Muscle of leg (tissue), 11 donors: ENCODE measurements around the gene SLC9C1. TPM values are rescaled to one million over a fixed set of nuclear protein-coding genes. Genes with fewer than 3 reads are reported as not detected.
A peak's percentile ranks its signal among the peaks of the same experiment; 100 is the strongest.

ENCODE experiments used
- DNase-seq: peaks from one replicate; pipeline ENCODE4 v3.0.0; 2013
- H3K27ac ChIP-seq: one replicate; pipeline ENCODE4 v1.5.1; 2013; ENCODE audit warnings: mild to moderate bottlenecking, low read length, control low read depth
- H3K27me3 ChIP-seq: one replicate; pipeline ENCODE4 v1.6.1; 2013; ENCODE audit warnings: low read length; ENCODE audit not compliant: control insufficient read depth, insufficient read depth
- H3K36me3 ChIP-seq: one replicate; pipeline ENCODE4 v1.6.1; 2013; ENCODE audit warnings: low read length; ENCODE audit not compliant: control insufficient read depth, insufficient read depth
- H3K4me1 ChIP-seq: one replicate; pipeline ENCODE4 v1.6.1; 2013; ENCODE audit warnings: low read length; ENCODE audit not compliant: control insufficient read depth, insufficient read depth
- H3K4me3 ChIP-seq: one replicate; pipeline ENCODE4 v1.5.1; 2013; ENCODE audit warnings: low read length, control low read depth
- H3K9me3 ChIP-seq: replicated peaks from 2 replicates; pipeline ENCODE4 v1.6.1; 2013; ENCODE audit warnings: low read depth, low read length; ENCODE audit not compliant: control insufficient read depth
- WGBS: methylation state at CpG from one replicate; pipeline ENCODE4 v1.1.5; 2013; ENCODE audit warnings: missing lambda C conversion rate; ENCODE audit not compliant: insufficient coverage; 5-methylcytosine and 5-hydroxymethylcytosine counted together
- polyA plus RNA-seq, 8 donors: library from polyadenylated mRNA; unstranded; fragments of 120-200 nt; gene quantifications; one replicate each; pipeline versions ENCODE4 v1.2.1 to v1.2.3, GENCODE V29; 2013; ENCODE audit warnings: inconsistent platforms in 1 of 8, low replicate concordance in 1 of 8; ENCODE audit not compliant: insufficient read length in 8 of 8, insufficient read depth in 1 of 8
- total RNA-seq: library from RNA; stranded (reverse); fragments of 120-200 nt; gene quantifications from one replicate; pipeline ENCODE4 v1.2.4, GENCODE V29; 2013

Gene SLC9C1
- total and polyA plus RNA-seq, 9 donors, result 0.06 to 1.2 (median 0.33) TPM

DNA sequence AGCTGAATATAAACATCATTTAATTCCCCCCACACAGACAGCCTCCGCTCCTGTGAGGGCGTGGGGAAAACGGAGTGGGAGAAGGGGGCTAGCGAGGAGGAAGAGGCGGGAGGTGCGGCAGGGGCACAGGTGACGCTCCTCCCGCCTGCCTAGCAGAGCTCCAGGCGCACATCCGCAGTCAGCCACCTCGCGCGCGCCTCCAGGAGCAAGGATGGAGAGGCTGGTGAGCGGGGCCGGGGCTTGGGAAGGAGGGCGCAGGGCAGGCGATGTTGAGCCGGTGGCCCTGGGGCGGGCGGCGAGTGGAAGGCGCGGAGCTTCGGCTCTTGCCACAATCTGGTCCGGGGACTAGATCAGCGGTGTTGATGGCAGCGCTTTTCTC lies 39.0 kb upstream of the SLC9C1 start, which contains the start of gene CD200:
Gene CD200, plus strand, starts transcription at position 155 of the 379 bp plus-strand sequence. Its CDS starts 57 bp downstream, at position 212.
- Histone ChIP-seq H3K27me3 (no peaks in the 10 kb centered on the region), H3K36me3 (no peaks in the 10 kb centered on the region), H3K9me3 (no peaks in the 10 kb centered on the region), H3K4me1 (no peaks in the 10 kb centered on the region), H3K4me3 (peak within 1 kb of the TSS; percentile 61), H3K27ac (peak within 1 kb of the TSS; percentile 97)
- peak; percentile 83 for DNase-seq
- under 1% methylated on average over 25 of the region's 28 CpGs for WGBS

DNA sequence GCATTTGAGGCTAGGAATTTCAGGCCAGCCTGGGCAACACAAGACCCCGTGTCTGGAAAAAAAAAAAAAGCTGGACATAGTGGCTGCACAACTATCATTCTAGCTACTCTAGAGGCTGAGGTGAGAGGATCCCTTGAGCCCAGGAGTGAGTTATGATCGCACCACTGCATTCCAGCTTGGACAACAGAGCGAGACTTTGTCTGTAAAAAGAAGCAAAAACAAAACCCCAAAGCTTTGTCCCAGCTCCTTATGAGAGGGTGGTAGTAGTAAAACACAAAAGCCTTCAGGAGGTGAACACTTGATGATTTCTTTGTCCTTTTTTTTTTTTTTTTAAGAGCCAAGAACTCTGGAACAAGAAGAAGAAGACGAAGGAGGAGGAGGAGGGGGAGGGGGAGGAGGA lies 37.8 kb upstream of the SLC9C1 start:
- WGBS, result no CpG with 5 or more reads among the region's 4 CpGs
- DNase-seq, result no peak

DNA sequence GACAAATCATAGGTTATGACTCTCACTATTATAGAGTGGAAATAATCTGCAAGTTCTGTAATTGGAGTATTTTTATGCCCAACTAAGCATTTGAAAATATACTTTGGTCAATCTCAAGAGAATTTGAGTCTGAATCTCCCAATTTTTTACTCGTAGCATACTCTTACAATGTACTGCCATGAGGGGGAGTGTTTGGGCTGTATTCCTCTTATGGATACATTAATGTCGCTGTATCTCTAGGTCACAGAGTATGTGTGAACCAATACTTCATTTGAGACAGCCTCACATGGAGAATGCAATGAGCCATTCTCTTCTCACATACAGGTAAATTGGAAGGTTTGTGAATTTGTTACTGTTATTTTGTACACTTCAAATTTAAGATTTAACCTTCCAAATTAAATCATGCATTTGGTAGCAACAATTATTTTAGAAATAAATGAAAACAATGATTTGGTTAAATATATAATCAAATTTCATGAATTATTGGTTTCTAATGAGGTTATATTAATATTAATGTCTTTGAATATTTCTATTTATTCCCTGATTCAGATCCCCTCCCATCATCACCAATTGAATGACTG lies 33.4 kb upstream of the SLC9C1 start:
- DNase-seq, result peak; percentile 83
- H3K27ac ChIP-seq, result no peak overlapping the region
- no CpG with 5 or more reads among the region's 2 CpGs for WGBS
- H3K4me1 ChIP-seq, result no peaks in the 10 kb centered on the region
- no peak overlapping the region for H3K4me3 ChIP-seq
- no peaks in the 10 kb centered on the region for H3K27me3 ChIP-seq
- no peaks in the 10 kb centered on the region for H3K9me3 ChIP-seq
- no peaks in the 10 kb centered on the region for H3K36me3 ChIP-seq

More for the DNA sequence above, 37.8 kb upstream of the SLC9C1 start:
- H3K36me3 ChIP-seq, result no peaks in the 10 kb centered on the region
- H3K27ac ChIP-seq, result no peak overlapping the region
- H3K27me3 ChIP-seq, result no peaks in the 10 kb centered on the region
- no peak overlapping the region for H3K4me3 ChIP-seq
- no peaks in the 10 kb centered on the region for H3K4me1 ChIP-seq
- no peaks in the 10 kb centered on the region for H3K9me3 ChIP-seq

DNA sequence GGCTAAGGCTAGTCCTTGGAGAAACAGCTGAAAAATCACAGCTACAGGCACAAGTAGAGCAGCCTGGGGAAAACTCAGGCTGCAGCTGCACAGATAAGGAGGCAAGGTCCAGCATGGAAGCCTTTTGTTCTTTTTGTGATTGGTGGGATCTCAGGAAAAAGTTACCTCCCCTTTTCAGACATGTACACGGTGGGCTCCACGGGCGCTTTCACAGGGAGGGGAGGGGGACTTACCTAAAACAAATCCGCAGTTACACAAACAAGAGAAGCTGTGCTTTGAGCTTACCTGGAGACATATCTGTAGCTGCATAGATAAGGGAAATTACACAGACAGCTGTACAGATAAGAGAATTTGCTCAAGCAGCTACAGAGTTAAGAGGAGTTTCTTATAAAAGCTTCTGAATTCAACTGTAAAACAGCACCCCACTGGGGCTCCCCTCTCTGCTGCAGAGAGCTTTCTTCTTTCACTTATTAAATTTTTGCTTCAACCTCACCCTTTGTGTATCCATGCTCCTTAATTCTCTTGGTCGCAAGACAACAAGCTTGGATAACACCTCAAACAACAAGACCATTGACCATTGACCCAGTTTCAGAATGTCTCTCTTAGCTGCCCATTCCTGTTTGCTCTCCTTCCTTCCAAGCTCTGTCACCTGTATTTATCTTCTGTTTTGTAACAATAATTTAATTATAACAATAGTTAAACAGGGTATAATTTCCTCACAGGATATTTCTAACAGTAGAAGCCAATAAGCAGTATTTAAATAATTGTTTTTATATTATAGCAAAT lies 28.0 kb upstream of the SLC9C1 start:
- 80% methylated on average over 1 of the region's 5 CpGs for WGBS
- H3K36me3 ChIP-seq, result no peaks in the 10 kb centered on the region
- DNase-seq, result no peak
- H3K4me3 ChIP-seq, result no peak overlapping the region
- H3K27me3 ChIP-seq, result no peaks in the 10 kb centered on the region
- H3K9me3 ChIP-seq, result no peaks in the 10 kb centered on the region
- no peaks in the 10 kb centered on the region for H3K4me1 ChIP-seq
- no peak overlapping the region for H3K27ac ChIP-seq

GRCh38 chr3:112320691-112321090 lies 26.7 kb upstream of the SLC9C1 start:
- no peaks in the 10 kb centered on the region for H3K4me1 ChIP-seq
- WGBS, result no CpG with 5 or more reads among the region's 1 CpG
- H3K4me3 ChIP-seq, result no peak overlapping the region
- H3K27me3 ChIP-seq, result no peaks in the 10 kb centered on the region
- no peak for DNase-seq
- H3K36me3 ChIP-seq, result no peaks in the 10 kb centered on the region
- H3K9me3 ChIP-seq, result peaks cover 2% of the 10 kb centered on the region
- no peak overlapping the region for H3K27ac ChIP-seq

GRCh38 chr3:112319516-112320276 lies 25.7 kb upstream of the SLC9C1 start:
- no peaks in the 10 kb centered on the region for H3K36me3 ChIP-seq
- H3K4me3 ChIP-seq, result no peak overlapping the region
- H3K27me3 ChIP-seq, result no peaks in the 10 kb centered on the region
- peaks cover 2% of the 10 kb centered on the region for H3K9me3 ChIP-seq
- no CpG with 5 or more reads among the region's 4 CpGs for WGBS
- H3K27ac ChIP-seq, result no peak overlapping the region
- H3K4me1 ChIP-seq, result no peaks in the 10 kb centered on the region
- DNase-seq, result no peak

GRCh38 chr3:112315791-112316190 lies 21.8 kb upstream of the SLC9C1 start:
- WGBS, result no CpG with 5 or more reads among the region's 1 CpG
- Histone ChIP-seq H3K4me1 (no peaks in the 10 kb centered on the region), H3K27me3 (no peaks in the 10 kb centered on the region), H3K9me3 (peaks cover 2% of the 10 kb centered on the region), H3K36me3 (no peaks in the 10 kb centered on the region), H3K4me3 (no peak overlapping the region), H3K27ac (no peak overlapping the region)
- DNase-seq, result no peak

DNA sequence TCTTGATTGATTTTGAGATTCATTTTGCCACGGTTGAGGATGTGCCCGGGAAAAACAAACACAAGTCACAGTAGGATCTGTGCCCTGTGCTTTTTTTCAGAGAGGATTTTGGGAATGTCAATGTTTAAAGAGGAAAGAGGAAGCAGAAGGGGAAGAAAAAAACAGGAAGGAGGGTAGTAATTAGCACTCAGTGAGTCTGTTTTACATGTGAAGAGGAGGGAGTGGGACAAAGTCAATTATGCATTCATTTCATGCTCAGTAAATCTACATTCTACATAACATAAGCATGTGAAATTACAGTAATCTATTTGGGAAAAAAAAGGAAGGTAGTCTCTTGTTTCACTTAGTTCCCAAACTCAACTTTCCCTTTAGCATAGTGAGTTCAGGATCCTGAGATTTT lies 20.6 kb upstream of the SLC9C1 start:
- Histone ChIP-seq H3K27me3 (no peaks in the 10 kb centered on the region), H3K4me3 (no peak overlapping the region), H3K36me3 (no peaks in the 10 kb centered on the region), H3K27ac (no peak overlapping the region), H3K9me3 (peaks cover 2% of the 10 kb centered on the region), H3K4me1 (no peaks in the 10 kb centered on the region)
- DNase-seq, result no peak
- 66% methylated on average over 2 of the region's 2 CpGs for WGBS

GRCh38 chr3:112308151-112308911 lies 14.3 kb upstream of the SLC9C1 start:
- Histone ChIP-seq H3K36me3 (no peaks in the 10 kb centered on the region), H3K27ac (no peak overlapping the region), H3K27me3 (no peaks in the 10 kb centered on the region), H3K4me3 (no peak overlapping the region), H3K9me3 (no peaks in the 10 kb centered on the region), H3K4me1 (peaks cover 7% of the 10 kb centered on the region)
- WGBS, result 33% methylated on average over 3 of the region's 7 CpGs
- DNase-seq, result no peak
